ENCODE results near the gene FAF2. TPM values are rescaled to one million over a fixed set of nuclear protein-coding genes. Genes with fewer than 3 reads are reported as not detected.

FAF2 gene
- total RNA-seq, 4 donors from 2014 or later: 14.0 to 20.7 (median 14.7) TPM

DNA sequence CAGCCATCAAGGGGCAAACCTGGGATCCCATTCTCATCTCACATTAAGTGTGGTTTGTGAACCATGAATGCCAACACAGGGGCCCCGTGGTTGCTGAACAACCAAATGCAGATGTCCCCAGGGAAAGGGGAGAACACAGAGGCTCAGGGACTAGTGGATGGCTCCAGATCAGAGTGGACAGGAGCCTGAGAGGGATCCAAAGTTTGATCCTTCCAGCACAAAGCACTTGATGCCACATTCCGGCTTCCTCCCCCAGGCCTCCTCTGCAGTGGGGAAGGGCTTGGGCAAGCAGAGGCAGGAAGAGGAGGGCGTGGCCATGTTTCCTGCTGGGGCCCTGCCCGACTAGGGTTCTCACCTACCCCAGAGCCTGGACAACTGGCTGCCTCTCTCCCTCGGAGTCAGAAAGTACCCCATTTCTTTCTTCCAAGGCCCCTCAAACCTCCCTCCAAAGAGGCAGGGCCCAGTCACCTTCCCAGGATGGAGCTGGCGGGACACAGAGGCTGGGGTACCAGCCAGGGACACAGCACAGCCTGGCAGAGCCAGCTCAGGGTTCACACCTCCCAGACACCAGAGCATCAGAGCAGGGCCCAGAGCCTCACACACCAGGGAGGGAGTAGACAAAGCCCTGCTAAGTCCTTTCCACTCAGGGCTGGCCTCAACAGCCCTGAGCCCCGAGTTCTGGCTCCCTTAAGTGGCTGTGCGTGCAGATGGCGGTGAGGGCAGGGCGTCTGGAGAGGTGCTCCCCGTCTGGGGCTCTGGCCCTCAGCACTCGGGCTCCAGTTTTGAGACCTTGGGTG is 93.4 kb downstream of the FAF2 start:
- H3K27me3 ChIP-seq: no peaks in the 10 kb centered on the region
- no peaks in the 10 kb centered on the region for H3K36me3 ChIP-seq
- TF ChIP-seq, protein P1, sequence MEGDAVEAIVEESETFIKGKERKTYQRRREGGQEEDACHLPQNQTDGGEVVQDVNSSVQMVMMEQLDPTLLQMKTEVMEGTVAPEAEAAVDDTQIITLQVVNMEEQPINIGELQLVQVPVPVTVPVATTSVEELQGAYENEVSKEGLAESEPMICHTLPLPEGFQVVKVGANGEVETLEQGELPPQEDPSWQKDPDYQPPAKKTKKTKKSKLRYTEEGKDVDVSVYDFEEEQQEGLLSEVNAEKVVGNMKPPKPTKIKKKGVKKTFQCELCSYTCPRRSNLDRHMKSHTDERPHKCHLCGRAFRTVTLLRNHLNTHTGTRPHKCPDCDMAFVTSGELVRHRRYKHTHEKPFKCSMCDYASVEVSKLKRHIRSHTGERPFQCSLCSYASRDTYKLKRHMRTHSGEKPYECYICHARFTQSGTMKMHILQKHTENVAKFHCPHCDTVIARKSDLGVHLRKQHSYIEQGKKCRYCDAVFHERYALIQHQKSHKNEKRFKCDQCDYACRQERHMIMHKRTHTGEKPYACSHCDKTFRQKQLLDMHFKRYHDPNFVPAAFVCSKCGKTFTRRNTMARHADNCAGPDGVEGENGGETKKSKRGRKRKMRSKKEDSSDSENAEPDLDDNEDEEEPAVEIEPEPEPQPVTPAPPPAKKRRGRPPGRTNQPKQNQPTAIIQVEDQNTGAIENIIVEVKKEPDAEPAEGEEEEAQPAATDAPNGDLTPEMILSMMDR (IDR thresholded peaks at IDR 0.05 in 4 of 5, conservative IDR thresholded peaks at IDR 0.05 in 1 of 5): no peak
- no peak for TF ChIP-seq POLR2A (IDR thresholded peaks at IDR 0.05)
- peak overlapping the region in 1 of 4 donors; percentile 97 for H3K4me3 ChIP-seq
- peak overlapping the region; percentile 73 to 94 (median 92) for H3K27ac ChIP-seq
- no peak for DNase-seq
- no peaks in the 10 kb centered on the region for H3K9me3 ChIP-seq
- intact Hi-C loops (cut with DNase I; ENCODE audit: low total_unique reads) (no loop called here), in situ Hi-C loops (cut with MboI; ENCODE audit: low sequenced_read_pairs in 4 of 4) (loop anchor here in 2 of 4 donors (25.0 kb wide), 3 partner anchors 104 to 471 kb away; partner anchors contain the start of genes CLTB (in 1 of the 2), FAF2 (in 1 of the 2), UIMC1 (in 1 of the 2) and ZNF346 (in 1 of the 2))
- ATAC-seq: no peak
- peaks cover 25 to 33% of the 10 kb centered on the region in 2 donors for H3K4me1 ChIP-seq

DNA sequence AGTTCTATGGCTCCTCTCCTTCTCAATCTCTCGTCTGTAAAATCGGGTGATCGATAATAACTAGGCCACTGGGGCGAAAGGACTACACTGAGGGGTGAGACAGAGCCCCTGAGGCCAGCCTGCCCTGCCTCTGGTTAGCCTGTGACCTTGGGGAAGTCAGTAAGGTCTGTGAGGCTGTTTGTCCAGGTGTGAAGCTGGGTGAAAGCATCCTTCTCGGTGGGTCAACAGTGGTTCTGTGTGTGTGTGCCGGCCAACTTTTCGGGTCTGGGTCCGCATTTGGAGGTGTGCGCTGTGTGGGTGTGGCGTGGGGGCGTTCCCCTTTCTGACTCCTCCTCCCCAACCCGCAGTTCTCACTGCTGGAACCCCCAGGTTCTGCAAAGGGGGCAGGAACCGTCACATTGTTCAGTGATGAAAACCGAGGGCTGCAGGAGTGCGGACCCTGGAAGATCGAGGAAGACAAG is 94.0 kb downstream of the FAF2 start:
- no peak for DNase-seq
- peak overlapping the region; percentile 57 to 97 (median 80) for H3K4me3 ChIP-seq
- peaks cover 25 to 33% of the 10 kb centered on the region in 2 donors for H3K4me1 ChIP-seq
- intact Hi-C loops (cut with DNase I; ENCODE audit: low total_unique reads): no loop called here
- TF ChIP-seq, protein P1 (IDR thresholded peaks at IDR 0.05 in 4 of 5, conservative IDR thresholded peaks at IDR 0.05 in 1 of 5): no peak
- TF ChIP-seq POLR2A (IDR thresholded peaks at IDR 0.05): no peak
- no peaks in the 10 kb centered on the region for H3K36me3 ChIP-seq
- peak overlapping the region; percentile 73 to 94 (median 92) for H3K27ac ChIP-seq
- in situ Hi-C loops (cut with MboI; ENCODE audit: low sequenced_read_pairs in 4 of 4): loop anchor here in 2 of 4 donors (25.0 kb wide), 3 partner anchors 105 to 470 kb away; partner anchors contain the start of genes CLTB (in 1 of the 2), FAF2 (in 1 of the 2), UIMC1 (in 1 of the 2) and ZNF346 (in 1 of the 2)
- no peak for ATAC-seq
- no peaks in the 10 kb centered on the region for H3K27me3 ChIP-seq
- no peaks in the 10 kb centered on the region for H3K9me3 ChIP-seq

DNA sequence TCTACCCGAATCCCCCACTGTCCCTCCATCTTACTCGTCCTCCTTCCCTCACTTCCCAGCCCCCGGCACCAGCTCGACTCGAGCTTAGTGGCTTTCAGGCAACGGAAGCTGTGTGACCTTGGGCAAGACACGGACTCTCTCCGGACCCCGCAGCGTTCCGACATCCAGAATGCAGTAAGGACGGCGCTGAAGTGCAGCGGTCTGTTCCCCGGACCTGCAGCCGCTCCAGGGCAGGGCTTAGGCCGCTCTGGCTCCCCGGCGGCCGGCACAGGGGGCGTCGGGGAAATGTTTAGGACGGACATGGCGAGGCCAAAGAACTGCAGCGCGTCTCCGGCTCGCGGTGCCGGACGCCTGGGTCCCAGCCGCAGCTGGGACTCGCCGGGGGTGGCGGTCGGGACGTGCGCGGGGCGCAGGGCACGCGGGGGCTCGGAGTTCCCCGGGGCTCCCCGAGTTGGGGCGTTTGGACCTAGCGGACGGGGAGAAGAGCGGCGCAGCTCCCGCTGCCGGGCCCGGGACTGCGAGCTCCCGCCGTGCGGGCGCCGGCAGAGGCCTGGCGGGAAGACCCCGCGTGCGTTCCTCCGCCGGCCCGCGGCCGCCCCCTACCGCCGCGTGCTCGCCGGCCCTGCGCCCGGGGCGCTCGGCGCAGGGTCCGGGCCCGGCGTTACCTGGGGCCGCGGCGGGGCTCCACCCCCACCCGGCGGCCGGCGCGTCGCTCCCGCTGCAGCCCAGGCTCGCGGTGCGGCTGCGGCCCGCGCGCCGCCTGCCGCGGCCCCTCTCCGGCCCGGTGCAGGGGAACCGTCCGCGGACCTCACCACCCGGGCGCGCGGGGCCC is 94.6 kb downstream of the FAF2 start:
- no peaks in the 10 kb centered on the region for H3K36me3 ChIP-seq
- intact Hi-C loops (cut with DNase I; ENCODE audit: low total_unique reads): loop anchor here (1.0 kb wide), 2 partner anchors 95 to 104 kb away; partner anchors contain the start of genes FAF2 and TSPAN17
- H3K27ac ChIP-seq: peak overlapping the region; percentile 91 to 99 (median 94)

More for the DNA sequence above, 94.6 kb downstream of the FAF2 start:
- ATAC-seq: peak; percentile 53 to 60
- no peak for TF ChIP-seq POLR2A (IDR thresholded peaks at IDR 0.05)
- TF ChIP-seq, protein P1 (IDR thresholded peaks at IDR 0.05 in 4 of 5, conservative IDR thresholded peaks at IDR 0.05 in 1 of 5): peak in 2 of 5 experiments; percentile 16 to 35
- Histone ChIP-seq H3K27me3 (no peaks in the 10 kb centered on the region), H3K9me3 (no peaks in the 10 kb centered on the region), H3K4me3 (peak overlapping the region; percentile 69 to 97 (median 80)), H3K4me1 (peaks cover 25 to 33% of the 10 kb centered on the region in 2 donors)
- no peak for DNase-seq
- in situ Hi-C loops (cut with MboI; ENCODE audit: low sequenced_read_pairs in 4 of 4): loop anchor here in 2 of 4 donors (25.0 kb wide), 3 partner anchors 106 to 469 kb away; partner anchors contain the start of genes CLTB (in 1 of the 2), FAF2 (in 1 of the 2), UIMC1 (in 1 of the 2) and ZNF346 (in 1 of the 2)
